ENCODE data around the gene GRK3. TPM values are rescaled to one million over a fixed set of nuclear protein-coding genes. Genes with fewer than 3 reads are reported as not detected.
"Not testable (repeated sequence)": the region's sequence is repeated elsewhere in the genome, so short reads cannot be mapped to it uniquely, and the experiment has no call there.

Gene GRK3
- total RNA-seq, 4 donors from 2014 or later, result 0.64 to 5.3 (median 2.8) TPM

DNA sequence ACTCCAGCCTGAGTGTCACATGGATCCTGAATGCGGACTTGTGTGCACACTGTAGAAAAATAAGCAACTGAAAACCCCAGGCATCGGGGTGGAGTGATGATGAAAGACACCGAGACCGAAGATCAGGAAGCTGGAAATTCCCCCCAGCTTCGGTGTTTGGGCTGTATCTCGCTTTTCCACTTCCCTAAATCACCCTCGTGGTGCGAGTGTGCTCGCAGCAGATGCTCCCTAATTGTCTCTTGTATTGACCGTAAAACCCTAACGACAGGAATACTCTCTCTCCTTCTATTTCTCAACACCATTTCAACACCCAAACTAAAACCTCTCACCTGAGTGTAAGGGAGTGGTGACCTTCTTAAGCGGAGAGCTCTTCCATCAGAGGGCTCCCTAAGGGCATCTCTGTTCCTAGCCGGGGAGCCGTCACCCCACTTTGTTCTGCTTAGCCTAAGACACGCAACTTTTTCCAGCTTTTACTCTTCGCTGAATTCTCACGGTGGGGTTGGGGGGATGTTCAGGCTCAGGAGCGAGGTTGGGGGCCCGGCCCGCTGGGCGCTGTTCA, 635 bp upstream of the GRK3 start:
- no peak for DNase-seq
- intact Hi-C loops (cut with DNase I), result no loop called here
- peak overlapping the region; percentile 23 to 85 (median 76) for H3K27ac ChIP-seq
- H3K4me1 ChIP-seq, result peaks cover 8 to 29% (median 19%) of the 10 kb centered on the region in 3 donors
- no peaks in the 10 kb centered on the region for H3K36me3 ChIP-seq
- WGBS, 2 donors, result 1 to 2% methylated on average over 11 to 15 of the region's 21 CpGs
- peak overlapping the region; percentile 55 to 96 (median 75) for H3K4me3 ChIP-seq
- no peaks in the 10 kb centered on the region for H3K9me3 ChIP-seq
- no peak for TF ChIP-seq POLR2A (IDR thresholded peaks at IDR 0.05)
- TF ChIP-seq, protein P1, sequence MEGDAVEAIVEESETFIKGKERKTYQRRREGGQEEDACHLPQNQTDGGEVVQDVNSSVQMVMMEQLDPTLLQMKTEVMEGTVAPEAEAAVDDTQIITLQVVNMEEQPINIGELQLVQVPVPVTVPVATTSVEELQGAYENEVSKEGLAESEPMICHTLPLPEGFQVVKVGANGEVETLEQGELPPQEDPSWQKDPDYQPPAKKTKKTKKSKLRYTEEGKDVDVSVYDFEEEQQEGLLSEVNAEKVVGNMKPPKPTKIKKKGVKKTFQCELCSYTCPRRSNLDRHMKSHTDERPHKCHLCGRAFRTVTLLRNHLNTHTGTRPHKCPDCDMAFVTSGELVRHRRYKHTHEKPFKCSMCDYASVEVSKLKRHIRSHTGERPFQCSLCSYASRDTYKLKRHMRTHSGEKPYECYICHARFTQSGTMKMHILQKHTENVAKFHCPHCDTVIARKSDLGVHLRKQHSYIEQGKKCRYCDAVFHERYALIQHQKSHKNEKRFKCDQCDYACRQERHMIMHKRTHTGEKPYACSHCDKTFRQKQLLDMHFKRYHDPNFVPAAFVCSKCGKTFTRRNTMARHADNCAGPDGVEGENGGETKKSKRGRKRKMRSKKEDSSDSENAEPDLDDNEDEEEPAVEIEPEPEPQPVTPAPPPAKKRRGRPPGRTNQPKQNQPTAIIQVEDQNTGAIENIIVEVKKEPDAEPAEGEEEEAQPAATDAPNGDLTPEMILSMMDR (IDR thresholded peaks at IDR 0.05), result no peak
- H3K27me3 ChIP-seq, result peaks cover 0 to 22% (median 0%) of the 10 kb centered on the region in 4 donors

DNA sequence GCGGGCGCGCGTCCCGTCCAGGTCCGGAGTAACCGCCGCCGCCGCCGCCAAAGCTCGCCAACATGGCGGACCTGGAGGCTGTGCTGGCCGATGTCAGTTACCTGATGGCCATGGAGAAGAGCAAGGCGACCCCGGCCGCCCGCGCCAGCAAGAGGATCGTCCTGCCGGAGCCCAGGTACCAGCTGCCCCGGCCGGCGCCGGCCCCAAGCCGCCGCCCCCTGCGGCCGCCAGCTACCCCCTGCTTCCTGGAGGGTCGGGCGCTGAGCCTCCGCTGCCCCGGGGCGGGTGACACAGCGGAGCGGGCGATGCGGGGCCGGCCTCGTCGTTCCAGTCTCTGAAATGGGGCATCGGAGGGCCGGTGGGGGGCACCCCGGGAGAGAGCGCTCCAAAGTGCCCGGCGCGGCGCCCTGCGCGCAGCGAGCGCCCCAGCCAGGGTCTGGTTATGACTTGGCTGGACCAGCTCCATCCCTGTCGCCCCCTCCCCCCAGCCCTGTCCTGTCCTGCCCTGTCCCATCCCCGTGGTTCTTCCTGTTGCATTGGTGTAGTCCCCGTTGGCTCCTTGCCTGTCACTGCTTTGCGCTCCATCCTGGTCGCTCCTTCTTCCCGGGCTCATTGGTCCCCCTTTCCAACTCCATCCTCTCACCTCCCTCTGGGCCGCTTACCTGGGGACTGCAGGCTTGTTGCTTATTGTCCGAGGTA, 653 bp downstream of the GRK3 start:
- no peak for DNase-seq
- TF ChIP-seq, protein P1 (IDR thresholded peaks at IDR 0.05), result no peak
- TF ChIP-seq POLR2A (IDR thresholded peaks at IDR 0.05), result no peak
- Histone ChIP-seq H3K27me3 (peaks cover 0 to 22% (median 0%) of the 10 kb centered on the region in 4 donors), H3K36me3 (no peaks in the 10 kb centered on the region), H3K27ac (peak overlapping the region; percentile 29 to 83 (median 73)), H3K9me3 (no peaks in the 10 kb centered on the region), H3K4me1 (peaks cover 8 to 29% (median 19%) of the 10 kb centered on the region in 3 donors), H3K4me3 (peak overlapping the region; percentile 55 to 96 (median 75))
- 0 to 2% methylated on average over 6 to 13 of the region's 61 CpGs for WGBS, 2 donors
- intact Hi-C loops (cut with DNase I), result no loop called here

DNA sequence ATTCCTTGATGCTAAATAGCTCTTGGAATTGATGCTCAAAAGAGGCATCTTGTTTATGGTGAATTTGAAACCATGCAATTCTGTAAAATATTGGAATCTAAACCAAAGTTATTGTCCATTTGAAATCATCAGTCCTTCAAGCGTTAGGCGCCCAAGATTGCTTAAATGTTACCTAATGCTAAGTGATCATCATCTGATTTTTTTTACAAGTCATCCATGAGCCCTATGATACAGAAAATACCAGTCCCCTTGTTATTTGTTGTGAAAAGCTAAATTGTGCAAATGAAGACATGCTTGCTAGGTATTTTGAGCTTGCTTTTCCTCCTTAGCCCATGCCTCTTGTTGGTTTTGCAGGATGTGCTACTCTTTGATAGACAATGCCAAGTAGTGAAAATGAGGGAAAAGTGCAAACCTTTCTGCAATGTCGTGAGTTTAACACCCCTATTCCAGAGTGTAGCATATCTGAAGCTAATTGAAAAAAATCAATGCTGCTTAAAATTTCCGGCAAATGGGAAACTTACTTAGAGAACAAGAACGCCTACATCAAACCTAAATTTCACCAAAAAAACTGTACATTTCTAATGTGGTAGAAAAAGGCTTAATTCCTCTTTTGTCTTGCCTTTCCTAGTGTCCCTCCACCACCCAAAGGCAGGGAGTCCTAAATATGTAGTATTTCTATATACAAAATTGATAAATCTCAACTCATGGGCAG, 1.9 kb downstream of the GRK3 start:
- TF ChIP-seq POLR2A (IDR thresholded peaks at IDR 0.05), result no peak
- TF ChIP-seq, protein P1 (IDR thresholded peaks at IDR 0.05), result no peak
- Histone ChIP-seq H3K27ac (peak overlapping the region in 1 of 4 donors; percentile 46), H3K4me3 (peak overlapping the region in 2 of 4 donors; percentile 78 to 96), H3K36me3 (no peaks in the 10 kb centered on the region), H3K4me1 (peaks cover 8 to 29% (median 19%) of the 10 kb centered on the region in 3 donors), H3K9me3 (no peaks in the 10 kb centered on the region), H3K27me3 (peaks cover 0 to 22% (median 0%) of the 10 kb centered on the region in 4 donors)
- no peak for DNase-seq
- 45 to 69% methylated on average over 5 of the region's 5 CpGs for WGBS, 2 donors
- intact Hi-C loops (cut with DNase I), result no loop called here

DNA sequence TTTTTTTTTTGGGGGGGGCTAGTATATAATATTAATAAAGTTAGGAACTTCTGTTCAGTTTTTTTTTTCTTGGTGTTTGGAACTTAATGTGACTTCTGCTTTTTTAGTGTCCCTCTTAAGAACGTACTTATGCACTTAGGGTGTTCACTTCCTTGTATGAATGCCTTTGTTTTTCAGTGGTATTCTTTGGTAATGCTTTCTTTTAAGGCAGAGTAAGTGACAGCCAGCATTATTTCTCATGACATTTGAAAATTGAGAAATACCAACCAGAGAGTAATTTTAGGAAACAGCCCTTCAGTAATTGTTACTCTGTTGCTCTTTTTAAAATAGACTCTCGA, 2.4 kb downstream of the GRK3 start:
- DNase-seq, result no peak
- Histone ChIP-seq H3K27me3 (peaks cover 0 to 22% (median 0%) of the 10 kb centered on the region in 4 donors), H3K4me3 (no peak overlapping the region), H3K9me3 (no peaks in the 10 kb centered on the region), H3K27ac (no peak overlapping the region), H3K36me3 (no peaks in the 10 kb centered on the region), H3K4me1 (peaks cover 8 to 29% (median 19%) of the 10 kb centered on the region in 3 donors)
- WGBS, 2 donors, result 21 to 56% methylated on average over 2 of the region's 2 CpGs
- TF ChIP-seq POLR2A (IDR thresholded peaks at IDR 0.05), result no peak
- TF ChIP-seq, protein P1 (IDR thresholded peaks at IDR 0.05), result no peak
- intact Hi-C loops (cut with DNase I), result no loop called here

DNA sequence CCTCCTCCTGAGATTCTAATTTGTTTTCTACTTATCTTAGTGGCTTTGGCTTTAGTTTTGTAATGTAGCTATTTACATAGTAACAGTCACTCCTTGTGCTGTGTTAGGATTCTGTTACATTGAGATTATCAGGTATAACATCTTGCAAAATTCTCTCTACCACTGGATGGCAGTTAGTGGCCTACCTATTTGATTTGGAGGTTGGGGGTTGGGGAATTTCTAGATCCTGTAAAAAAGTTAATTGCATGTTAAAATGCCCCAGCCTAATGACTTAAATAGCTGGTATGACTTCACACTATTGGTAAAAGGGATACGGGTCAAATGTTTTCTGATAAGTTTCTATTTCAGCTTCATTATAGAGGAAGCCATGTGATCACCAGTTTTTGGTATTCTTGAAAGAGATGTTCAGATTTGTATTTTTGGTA, 2.8 kb downstream of the GRK3 start:
- Histone ChIP-seq H3K4me3 (no peak overlapping the region), H3K27me3 (peaks cover 0 to 22% (median 0%) of the 10 kb centered on the region in 4 donors), H3K36me3 (no peaks in the 10 kb centered on the region), H3K4me1 (peaks cover 8 to 29% (median 19%) of the 10 kb centered on the region in 3 donors), H3K27ac (no peak overlapping the region), H3K9me3 (no peaks in the 10 kb centered on the region)
- 59 to 76% methylated on average over 1 of the region's 1 CpG for WGBS, 2 donors
- intact Hi-C loops (cut with DNase I), result no loop called here
- no peak for DNase-seq
- TF ChIP-seq POLR2A (IDR thresholded peaks at IDR 0.05), result no peak
- TF ChIP-seq, protein P1 (IDR thresholded peaks at IDR 0.05), result no peak

DNA sequence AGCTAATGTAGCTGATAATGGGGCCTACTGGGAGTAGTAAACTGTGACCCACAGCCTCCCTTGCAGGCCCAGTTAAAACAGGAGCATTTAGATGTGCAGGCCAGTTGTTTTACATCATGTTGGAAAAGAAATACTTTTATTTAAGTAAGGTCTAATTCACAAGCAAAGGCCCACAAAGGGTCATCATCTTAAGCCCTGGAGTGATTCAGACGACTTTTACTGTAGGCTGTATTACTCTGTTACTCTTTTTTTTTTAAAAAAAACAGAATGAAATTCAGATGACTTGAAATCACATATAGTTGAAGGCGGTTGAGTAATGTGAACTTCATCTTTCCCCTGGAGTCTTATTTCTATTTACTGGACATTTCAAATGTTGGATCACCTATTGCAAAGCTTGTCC, 3.6 kb downstream of the GRK3 start:
- intact Hi-C loops (cut with DNase I); DNase-seq; H3K36me3 ChIP-seq; H3K9me3 ChIP-seq; H3K27ac ChIP-seq; H3K4me3 ChIP-seq: not testable (repeated sequence)
- H3K27me3 ChIP-seq, result peaks cover 0 to 22% (median 0%) of the 10 kb centered on the region in 4 donors
- peaks cover 8 to 29% (median 19%) of the 10 kb centered on the region in 3 donors for H3K4me1 ChIP-seq
- 57 to 70% methylated on average over 2 of the region's 2 CpGs for WGBS, 2 donors
